HepG2 (cell line): ENCODE measurements around the gene RPTOR. TPM values are rescaled to one million over a fixed set of nuclear protein-coding genes. Genes with fewer than 3 reads are reported as not detected.

ENCODE experiments used
- ARID5B ChIP-seq: IDR thresholded peaks from 2 replicates; pipeline ENCODE4 v1.4.0; 2020; ENCODE audit warnings: mild to moderate bottlenecking, missing genetic modification reagents
- FOXA1 ChIP-seq, 2 experiments: fragments of 450-650 bp in 1 of 2; sonication (generic) in 1 of 2; formaldehyde crosslinking in 1 of 2; IDR thresholded peaks; 2 replicates each; pipeline versions ENCODE4 v1.4.0 to v1.6.1; 2016 to 2020; ENCODE audit warnings: missing genetic modification reagents in 1 of 2
- HIVEP1 ChIP-seq: sonication (generic); formaldehyde crosslinking; IDR thresholded peaks from 2 replicates; pipeline ENCODE4 v1.4.0; 2020; ENCODE audit warnings: mild to moderate bottlenecking, missing genetic modification reagents
- KLF6 ChIP-seq: IDR thresholded peaks from 2 replicates; pipeline ENCODE4 v1.8.0; 2016; ENCODE audit warnings: missing biosample characterization, missing genetic modification reagents
- USF2 ChIP-seq, 2 experiments: sonication (generic) in 1 of 2; formaldehyde crosslinking in 1 of 2; IDR thresholded peaks; 2 replicates each; pipeline versions ENCODE4 v1.5.1 to v1.6.1; 2011 to 2020; ENCODE audit warnings: borderline replicate concordance in 1 of 2, low read depth in 1 of 2, low read length in 1 of 2, mild to moderate bottlenecking in 1 of 2, missing genetic modification reagents in 1 of 2, moderate library complexity in 1 of 2
- YEATS4 ChIP-seq: sonication (generic); formaldehyde crosslinking; IDR thresholded peaks from 2 replicates; pipeline ENCODE4 v1.4.0; 2020; ENCODE audit warnings: missing genetic modification reagents, borderline replicate concordance
- ZNF121 ChIP-seq: sonication (generic); formaldehyde crosslinking; IDR thresholded peaks from 2 replicates; pipeline ENCODE4 v1.5.0; 2020; ENCODE audit warnings: mild to moderate bottlenecking, missing genetic modification reagents
- ZNF207 ChIP-seq: fragments of 450-650 bp; IDR thresholded peaks from 2 replicates; pipeline ENCODE4 v1.6.1; 2016; ENCODE audit warnings: antibody characterized with exemption, borderline replicate concordance
- ZNF24 ChIP-seq: fragments of 450-650 bp; IDR thresholded peaks from 2 replicates; pipeline ENCODE4 v1.6.1; 2017; ENCODE audit warnings: antibody characterized with exemption, mild to moderate bottlenecking
- ZNF274 ChIP-seq: sonication (generic); formaldehyde crosslinking; IDR thresholded peaks from 2 replicates; pipeline ENCODE4 v1.5.1; 2020; ENCODE audit warnings: mild to moderate bottlenecking, missing genetic modification reagents
- ZNF501 ChIP-seq: sonication (generic); formaldehyde crosslinking; IDR thresholded peaks from 2 replicates; pipeline ENCODE4 v1.5.1; 2020; ENCODE audit warnings: mild to moderate bottlenecking, moderate library complexity, missing genetic modification reagents
- ZNF562 ChIP-seq: sonication (generic); formaldehyde crosslinking; IDR thresholded peaks from 2 replicates; pipeline ENCODE4 v1.8.0; 2022; ENCODE audit warnings: missing genetic modification reagents, borderline replicate concordance
- ZNF687 ChIP-seq: sonication (generic); formaldehyde crosslinking; IDR thresholded peaks from 2 replicates; pipeline ENCODE4 v1.5.1; 2020; ENCODE audit warnings: mild to moderate bottlenecking, missing genetic modification reagents, moderate library complexity
- ZNF772 ChIP-seq: sonication (generic); formaldehyde crosslinking; IDR thresholded peaks from 2 replicates; pipeline ENCODE4 v1.5.0; 2020; ENCODE audit warnings: mild to moderate bottlenecking, missing genetic modification reagents
- ZNF790 ChIP-seq: sonication (generic); formaldehyde crosslinking; IDR thresholded peaks from 2 replicates; pipeline ENCODE4 v1.8.0; 2022; ENCODE audit warnings: missing genetic modification reagents, mild to moderate bottlenecking, borderline replicate concordance
- ZNF883 ChIP-seq: sonication (generic); formaldehyde crosslinking; IDR thresholded peaks from 2 replicates; pipeline ENCODE4 v1.5.1; 2020; ENCODE audit warnings: mild to moderate bottlenecking, missing genetic modification reagents; ENCODE audit errors: not compliant biosample characterization
- polyA plus RNA-seq, 8 experiments: library from polyadenylated mRNA; depleted of rRNA in 3 of 8; stranded (reverse) in 7 of 8; unstranded in 1 of 8; fragments of >200 nt; fragmentation: Illumina TruSeq in 4 of 8; extraction: Trizol in 4 of 8; gene quantifications; 2 replicates each; pipeline versions ENCODE4 v1.2.1 to v1.2.3, GENCODE V29; 2011 to 2016; ENCODE audit warnings: low read depth in 4 of 8, missing spikeins in 1 of 8, mixed read lengths in 1 of 8; ENCODE audit not compliant: insufficient read depth in 1 of 8
- total RNA-seq, 5 experiments: library from RNA; depleted of rRNA; stranded (reverse); fragments of >200 nt; fragmentation: Illumina TruSeq; extraction: Trizol; gene quantifications; 2 replicates each; pipeline ENCODE4 v1.2.3, GENCODE V29; 2016; ENCODE audit warnings: low read depth in 1 of 5

RPTOR gene
- total and polyA plus RNA-seq, 2 of the 13 experiments (the other 11 are each of a cell fraction or from before 2014, with no cell fraction given) = 6.6 to 25.3 TPM

GRCh38 chr17:80751070-80751945, 206.7 kb downstream of the RPTOR start (continued):
- TF ChIP-seq ZNF687 (CRISPR knock-in tag) (peak; percentile 39; the same call in 1 of the 2 replicates), ZNF24 (no peak), ZNF772 (no peak), ZNF562 (CRISPR knock-in tag) (no peak), ZNF121 (no peak), ZNF207 (no peak), ZNF501 (CRISPR knock-in tag) (no peak), USF2 (IDR thresholded peaks at IDR 0.05; ENCODE audit: low read depth, low read length) (no peak), USF2 (CRISPR knock-in tag; IDR thresholded peaks at IDR 0.05; ENCODE audit: borderline replicate concordance) (no peak), ZNF790 (CRISPR knock-in tag) (no peak), ZNF883 (no peak), YEATS4 (CRISPR knock-in tag) (no peak), ARID5B (CRISPR knock-in tag) (peak; percentile 33; the same call in 1 of the 2 replicates), KLF6 (no peak), HIVEP1 (no peak), FOXA1 (IDR thresholded peaks at IDR 0.05) (no peak), FOXA1 (CRISPR knock-in tag; IDR thresholded peaks at IDR 0.05) (peak; percentile 58; the same call in 1 of the 2 replicates), ZNF274 (no peak)
